Islet precursor cell (in vitro differentiated cells): ENCODE data around the gene FGF1.

Experiments used
- DNase-seq: peaks from one replicate; pipeline ENCODE4 v3.0.0-alpha.2; 2018

Gene FGF1

DNA sequence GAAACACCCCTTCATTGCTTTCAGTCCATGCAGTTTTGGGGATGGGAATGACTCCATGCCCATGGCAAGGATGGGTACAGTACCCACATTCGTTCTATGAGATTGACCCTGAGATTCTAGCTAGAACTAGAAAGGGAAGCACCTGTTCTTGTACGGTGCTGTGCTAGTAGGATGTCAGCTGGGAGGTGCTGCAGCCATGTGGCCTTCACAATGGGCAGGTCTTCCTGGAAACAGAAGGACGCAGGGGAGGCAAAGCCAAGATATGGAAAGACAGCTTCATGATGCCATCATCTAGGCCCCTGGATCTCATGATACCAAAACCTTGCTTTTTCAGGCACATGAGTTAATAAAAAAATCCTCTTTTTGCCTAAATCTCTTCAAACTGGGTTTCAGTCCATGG, 10.5 kb upstream of the FGF1 start:
- no peak for DNase-seq

DNA sequence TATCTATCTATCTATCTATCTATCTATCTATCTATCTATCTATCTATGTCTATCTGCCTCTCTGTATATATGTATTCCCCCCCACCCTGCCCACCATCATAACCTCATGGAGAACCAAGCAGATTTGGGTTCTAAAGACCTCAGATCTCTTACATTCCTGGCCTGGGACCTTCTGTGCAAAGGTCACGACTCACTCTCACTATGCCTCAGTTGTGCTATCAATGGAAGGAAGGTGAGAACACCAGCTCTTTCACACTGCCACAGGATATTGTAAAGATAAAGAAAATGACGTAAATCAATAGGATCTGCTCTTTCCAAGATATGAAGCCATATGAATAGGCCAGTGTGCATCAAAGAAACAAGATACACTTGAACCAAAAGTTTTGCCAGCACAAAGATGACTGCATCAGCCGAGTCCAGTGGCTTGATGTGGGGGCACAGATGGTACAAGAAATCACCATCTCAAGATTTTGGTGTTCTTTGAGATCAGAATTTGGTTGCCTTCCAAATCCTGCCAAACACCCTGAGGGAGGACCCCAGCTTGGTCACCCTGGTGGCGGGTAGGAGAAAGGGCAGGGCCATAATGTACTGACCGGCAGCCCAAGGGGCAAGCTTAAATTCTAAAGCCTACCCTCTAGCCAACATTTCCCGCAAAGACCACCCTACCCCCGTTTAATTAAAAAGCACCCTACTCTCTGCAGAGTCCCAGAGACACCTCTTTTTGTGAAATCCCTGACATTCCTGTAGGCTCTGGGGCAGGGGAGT, 8.4 kb upstream of the FGF1 start:
- DNase-seq: no peak

DNA sequence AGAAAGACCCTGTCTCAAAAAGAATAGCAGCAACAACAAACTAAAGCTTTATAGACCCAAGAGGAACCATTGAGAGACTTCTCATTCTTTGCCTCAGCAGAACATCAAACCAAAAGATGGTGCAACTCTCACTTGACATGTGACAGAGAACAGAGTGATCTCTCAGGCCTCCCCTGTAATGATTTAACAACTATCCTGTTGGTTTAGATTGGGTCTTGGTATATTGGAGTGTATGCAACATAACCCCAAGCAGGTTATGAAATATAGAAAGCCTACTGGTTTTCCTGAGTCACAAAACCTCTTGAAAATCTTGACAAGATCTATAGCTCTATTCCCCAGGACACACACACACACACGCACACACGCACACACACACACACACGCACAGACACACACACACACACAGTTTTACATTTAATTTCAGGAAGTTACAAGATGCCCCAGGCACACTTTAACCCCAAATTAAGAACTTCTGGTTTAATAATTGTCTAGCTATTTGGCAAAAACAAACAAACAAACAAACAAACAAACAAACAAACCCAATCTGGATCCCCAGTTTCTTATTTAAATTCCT, 6.5 kb upstream of the FGF1 start:
- DNase-seq: no peak

DNA sequence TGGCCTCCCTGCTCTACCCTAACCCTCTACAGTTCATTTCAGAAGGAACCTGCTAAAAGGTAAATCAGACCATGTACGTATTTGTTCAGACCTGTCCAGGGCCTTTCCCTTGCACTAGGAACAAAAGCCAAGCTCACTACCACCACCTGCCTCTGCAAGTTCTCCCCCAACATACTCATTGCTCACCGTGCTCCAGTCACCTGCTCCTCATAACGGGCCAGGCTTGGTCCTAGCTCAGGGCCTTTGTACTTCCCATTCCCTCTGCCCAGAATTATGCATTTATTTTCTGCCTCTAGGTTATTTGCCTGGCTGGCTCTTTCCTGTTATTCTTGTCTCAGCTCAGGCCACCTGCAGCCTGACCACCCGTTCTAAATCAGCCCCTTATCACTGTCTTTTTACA, 4.8 kb upstream of the FGF1 start:
- no peak for DNase-seq

DNA sequence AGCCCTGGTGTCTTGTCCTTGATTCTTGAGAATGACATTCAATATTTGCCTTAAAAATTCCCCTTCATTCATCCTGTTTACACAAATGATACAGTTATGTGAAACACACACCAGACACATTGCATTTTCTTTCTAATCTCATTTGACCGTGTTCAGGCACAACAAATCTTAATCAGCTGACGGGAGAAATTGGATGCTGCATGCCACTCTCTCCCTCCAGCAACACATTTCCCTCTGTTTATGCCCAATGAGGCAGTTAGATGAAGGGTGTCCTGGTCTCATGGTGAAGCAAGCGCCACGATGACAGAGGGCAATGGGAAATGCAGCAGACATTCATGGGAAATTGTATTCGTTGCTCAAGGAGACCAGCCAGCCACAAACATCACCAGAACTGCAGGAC, 3.2 kb upstream of the FGF1 start:
- no peak for DNase-seq

DNA sequence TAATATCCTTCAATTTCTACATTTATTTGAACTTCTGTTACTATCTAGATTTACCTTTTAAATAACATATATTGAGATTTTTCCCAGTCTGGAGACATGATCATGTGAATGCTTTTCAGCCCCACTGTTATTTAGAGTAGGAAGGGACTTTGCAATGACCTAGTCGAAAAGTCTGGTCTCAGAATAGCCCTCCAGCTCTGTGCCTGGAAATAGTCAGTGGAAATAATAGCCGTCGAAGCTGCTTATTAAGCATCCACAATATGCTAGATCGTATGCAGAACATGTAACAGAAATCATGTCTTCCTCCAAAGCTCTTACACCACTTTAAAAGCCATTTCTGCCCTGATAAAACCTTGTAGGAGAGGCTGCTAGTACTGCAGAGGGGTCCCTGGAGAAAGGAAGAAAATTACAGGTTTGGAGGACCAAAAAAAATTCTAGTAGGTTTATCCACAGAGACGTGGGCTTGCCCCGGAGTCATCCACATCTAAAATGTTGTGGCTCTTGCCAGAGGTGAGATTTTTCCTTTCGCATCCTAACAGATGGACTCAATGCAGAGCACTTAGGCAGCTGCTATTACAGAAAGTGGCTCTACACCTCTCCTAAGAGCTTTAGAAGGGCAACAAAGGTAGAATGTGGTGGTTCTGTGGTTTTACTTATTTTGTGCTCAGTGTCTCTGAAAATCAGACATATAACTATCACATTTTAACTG, 2.5 kb upstream of the FGF1 start:
- no peak for DNase-seq

DNA sequence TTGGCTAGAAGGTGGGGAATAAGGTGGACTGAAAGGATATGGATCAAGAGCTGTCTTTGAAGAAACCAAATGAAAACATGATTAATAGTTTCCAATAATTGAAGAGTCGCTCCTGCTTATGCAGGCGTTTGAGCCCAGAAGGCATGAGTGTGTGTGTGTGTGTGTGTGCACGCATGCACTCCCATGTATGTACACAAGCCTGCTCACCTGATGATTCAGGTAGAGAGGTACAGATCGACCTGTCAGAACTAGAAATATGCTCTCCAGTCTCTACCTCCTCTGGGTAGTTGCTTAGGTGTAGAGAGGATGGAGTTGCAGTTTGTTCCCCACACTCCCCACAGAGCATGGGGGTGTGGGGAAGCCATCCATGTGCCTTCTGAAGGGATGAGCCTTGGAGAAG, 1.1 kb upstream of the FGF1 start:
- no peak for DNase-seq

DNA sequence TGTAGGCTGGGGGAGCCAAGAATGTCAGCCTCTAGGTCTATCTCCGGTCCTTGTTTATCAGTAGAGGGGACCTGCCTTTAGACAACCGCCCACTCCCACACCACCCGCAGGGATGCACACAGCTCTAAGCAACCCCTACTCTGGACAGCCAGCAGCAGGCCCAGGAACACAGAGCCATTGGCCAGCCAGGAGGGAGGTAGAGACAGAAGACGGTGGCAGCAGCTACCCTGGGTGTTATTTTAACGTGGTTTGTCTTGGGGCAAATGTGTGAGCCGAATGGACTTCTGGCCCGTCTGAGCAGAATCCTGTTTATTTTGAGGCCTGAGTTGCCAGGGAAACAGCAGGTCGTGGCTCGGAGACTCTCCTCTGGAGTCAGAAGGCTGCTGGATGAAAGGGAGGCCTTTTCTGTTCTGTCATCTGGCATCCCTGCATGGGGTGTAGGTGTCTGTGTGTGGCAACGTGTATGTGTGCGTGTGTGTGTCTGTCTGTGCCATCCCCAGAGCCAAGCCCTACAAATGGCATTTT, 382 bp upstream of the FGF1 start:
- peak; percentile 85 for DNase-seq

DNA sequence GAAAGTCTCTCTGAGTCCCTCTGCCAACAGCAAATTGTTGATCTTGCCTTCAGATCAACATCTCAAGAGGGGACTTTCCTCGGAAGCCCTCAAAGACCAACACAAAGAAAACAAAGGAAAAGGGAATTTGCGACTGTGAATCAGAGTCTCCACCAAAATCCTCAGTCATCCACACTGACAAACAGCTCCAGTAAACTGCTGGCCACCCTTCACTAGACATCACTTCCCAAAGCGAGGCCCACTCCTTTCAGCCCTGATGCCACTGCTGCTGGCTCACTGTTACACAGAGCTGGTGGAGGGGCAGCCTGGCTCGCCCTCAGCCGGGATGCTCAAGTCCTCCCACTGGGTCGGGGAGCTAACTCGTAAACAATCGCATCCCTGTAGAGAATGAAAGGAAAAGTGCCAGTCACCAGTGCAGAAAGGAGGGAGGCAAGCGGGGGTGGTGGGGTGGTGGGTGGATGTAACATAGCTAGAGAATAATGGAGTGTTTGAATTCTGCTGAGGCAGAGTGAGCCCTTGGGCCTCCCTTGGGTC, 1.3 kb downstream of the FGF1 start:
- DNase-seq: peak; percentile 67

DNA sequence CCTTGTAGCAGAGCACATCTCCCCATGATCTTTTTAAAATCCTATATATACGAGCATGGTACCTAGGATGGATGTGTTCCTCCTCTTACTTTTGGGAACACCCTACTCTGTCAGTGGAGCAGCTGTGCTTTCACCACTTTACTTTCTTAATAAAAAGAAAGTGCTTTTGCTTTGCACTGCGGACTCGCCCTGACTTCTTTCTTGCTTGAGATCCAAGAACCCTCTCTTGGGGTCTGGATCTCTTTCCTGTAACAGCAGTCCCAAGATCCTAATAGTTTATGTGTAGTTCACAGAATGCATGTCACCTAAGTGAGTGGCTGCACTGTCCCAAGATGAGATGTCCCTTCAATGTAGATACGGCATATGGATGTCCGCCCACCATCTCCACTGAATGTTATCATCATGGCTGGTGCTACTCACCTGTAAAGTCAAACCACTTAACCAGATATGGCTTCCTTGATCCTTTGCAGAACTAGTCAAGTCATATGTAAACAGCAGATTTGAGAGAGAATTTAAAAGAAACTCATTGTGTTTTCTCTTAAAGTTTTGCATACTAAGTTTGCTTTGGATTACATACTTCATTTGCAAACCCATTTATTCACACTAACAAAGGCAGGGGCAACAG, 1.9 kb downstream of the FGF1 start:
- DNase-seq: peak; percentile 22

DNA sequence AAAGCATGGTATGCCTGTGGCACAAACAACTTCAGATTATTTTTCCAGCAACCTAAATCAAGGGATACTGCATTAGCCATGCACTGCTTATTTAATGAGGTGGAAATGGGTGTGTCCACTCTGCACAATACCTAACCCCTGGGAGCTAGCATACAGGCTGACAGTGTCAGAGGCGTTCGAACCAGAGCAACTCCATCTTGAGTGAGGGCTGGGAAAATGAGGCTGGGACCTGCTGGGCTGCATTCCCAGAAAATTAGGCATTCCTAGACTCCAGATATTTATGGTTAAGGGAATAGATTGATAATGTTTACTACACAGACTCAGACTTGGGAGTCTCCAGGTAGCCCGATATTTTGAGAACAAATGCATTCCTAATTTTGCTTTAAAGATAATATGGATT, 2.8 kb downstream of the FGF1 start:
- DNase-seq: peak; percentile 51

DNA sequence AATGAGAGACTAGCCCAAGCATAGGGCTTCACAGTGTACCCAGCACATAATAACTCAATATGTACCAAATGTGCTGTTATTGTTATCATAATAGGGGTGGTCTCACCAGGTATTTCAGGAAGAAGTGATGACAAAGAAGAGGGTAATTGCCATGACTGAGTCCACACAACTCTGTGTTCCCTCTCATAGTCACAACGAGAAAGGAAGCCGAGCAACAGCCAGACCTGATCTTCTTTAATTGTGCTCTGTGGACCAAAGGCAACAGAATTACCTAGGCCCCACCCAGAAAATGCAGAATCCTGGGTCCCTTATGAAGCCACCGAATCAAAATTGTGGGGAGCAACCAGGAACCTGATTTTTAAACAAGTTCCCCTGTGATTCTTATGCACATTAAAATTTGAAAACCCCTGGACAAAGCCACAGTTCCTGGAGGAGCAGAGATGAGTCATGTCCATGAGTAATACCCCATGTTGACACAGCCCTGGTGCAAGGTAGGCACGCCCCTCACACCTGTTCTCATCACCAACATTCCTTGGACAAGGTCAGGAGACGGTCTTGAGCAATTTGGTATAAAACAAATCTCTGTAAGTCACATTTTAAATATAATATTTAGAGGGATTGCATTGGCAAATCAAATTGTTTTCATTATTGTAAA, 5.2 kb downstream of the FGF1 start:
- peak; percentile 73 for DNase-seq

DNA sequence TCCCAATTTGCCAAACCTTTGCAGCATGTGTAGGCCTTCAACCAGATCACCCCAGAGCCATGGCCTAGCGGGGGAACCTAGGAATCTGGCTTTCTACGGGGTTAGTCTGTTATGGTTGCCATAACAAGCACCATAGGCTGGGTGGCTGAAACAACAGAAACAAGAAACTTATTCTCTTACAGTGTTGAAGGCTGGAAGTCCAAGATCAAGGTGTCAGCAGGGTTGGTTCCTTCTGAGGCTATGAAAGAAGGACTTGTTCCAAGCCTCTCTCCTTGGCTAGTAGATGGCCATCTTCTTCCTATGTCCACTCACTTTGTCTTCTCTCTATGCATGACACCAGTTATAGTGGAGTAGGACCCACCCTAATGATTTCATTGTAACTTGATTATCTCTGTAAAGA, 6.1 kb downstream of the FGF1 start:
- peak; percentile 8 for DNase-seq

DNA sequence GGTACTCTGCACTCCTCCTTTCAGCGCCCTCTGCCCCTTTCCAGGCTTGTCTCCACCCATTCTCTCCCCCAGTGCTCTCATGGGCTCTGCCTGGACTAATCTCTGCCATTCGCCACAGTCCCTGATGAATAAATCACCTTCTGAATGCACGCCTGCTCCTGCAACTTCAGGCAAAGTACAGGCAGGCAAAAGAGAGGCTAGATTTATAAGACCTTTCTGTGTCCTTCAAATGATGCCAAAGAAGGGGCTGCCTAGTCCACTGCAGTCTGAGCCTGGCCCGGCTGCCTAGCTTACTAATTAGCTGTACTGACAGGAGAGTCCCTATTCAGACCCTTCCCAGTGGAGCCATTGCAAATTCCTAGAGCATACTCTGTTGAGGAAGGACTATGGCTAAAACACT, 7.4 kb downstream of the FGF1 start:
- no peak for DNase-seq

DNA sequence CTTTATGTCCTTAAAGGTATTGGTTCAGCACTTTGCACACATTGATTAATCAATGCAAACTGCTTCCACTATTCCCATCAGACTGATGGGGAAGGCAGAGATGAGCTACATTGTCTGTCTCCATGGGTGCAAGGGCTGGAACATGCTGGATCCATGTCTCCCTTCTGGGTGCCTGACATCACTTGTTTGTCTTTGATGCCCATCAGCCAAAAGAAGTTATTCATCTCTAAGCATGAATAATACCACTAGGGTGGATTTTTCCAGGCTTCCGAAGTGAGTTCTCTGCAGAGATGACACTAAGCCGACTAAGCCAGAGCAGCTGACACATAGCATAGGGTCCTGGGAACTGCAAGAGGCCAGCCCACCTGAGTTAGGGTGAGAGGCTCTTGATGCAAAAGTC, 8.7 kb downstream of the FGF1 start:
- DNase-seq: no peak

DNA sequence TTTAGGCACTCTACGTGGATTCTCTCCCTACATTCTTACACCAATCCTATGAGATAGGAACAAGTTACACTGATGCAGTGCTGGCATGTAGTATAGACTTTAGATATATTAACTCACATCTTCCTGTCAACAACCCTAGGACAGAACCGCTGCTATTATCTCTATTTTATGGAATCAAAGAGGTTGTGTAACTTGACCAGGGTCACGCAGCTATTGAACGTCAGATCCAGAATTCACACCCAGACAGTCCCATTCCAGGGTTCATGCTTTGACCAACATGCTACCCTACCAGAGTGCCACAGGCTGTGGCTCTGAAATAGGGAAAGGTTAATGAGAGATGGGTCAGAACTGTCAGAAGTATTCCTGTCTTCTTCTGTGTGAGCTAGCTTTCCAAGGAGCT, 9.6 kb downstream of the FGF1 start:
- no peak for DNase-seq

DNA sequence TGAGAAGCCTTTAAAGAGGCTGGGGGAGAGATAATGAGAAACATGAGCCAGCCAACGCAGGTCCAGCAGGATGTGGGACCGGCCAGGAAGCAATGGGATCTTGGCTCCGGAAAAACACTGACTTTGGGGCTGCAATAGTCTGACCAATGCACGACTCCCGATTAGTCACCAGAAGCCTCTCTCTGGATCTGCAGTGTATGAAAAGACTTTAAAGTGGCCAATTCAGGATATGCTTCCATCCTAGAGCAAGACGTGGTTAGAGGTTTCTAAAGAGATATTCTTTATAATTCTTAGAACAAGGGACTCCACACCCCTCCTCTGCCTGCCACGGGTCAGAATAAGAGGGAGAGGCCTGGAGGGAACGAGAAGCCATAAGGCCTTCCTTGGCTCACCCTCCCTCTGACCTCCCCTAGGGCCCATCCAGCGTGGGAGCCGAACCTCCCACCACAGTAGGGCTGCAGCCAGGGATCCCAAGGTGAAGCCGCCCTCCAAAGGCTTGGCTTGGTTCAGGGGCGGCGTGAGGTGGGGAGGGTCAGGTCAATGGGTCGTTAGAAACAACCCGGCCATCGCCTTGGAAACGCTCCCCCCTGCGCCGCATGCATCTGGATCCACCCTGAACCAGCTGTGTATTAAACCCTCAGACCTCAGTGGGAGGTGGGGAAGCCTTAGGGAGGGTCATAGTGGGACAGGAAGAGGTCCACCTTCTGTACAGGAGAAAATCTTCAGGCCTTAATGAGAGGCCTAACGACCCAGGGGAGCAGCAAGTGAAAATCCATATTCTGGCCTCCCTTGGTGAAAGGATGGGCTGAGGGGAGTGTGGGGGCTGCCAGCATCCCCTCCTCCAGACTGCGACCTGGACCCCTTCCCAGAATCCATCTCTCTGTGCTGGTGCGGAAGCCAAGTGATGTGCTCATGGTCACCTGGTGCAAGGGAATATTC, 11.1 kb downstream of the FGF1 start:
- DNase-seq: no peak

DNA sequence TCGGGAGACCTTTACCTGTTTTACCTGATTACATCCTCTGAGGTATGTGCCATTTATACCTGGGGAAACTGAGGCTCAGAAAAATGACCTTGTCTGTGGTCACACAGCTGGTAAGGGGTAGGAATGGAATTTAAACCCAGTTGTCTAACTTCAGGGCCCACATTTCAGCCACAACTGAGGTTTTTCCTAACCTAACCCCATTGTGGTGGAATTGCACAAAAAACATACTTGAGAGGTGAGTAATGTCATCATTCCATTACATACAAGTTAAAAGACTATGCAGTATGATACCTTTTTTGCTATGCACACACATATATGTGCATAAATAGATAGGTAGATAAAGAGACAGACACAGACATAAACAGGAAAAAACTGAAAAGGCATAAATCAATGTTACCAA, 14.1 kb downstream of the FGF1 start:
- no peak for DNase-seq

DNA sequence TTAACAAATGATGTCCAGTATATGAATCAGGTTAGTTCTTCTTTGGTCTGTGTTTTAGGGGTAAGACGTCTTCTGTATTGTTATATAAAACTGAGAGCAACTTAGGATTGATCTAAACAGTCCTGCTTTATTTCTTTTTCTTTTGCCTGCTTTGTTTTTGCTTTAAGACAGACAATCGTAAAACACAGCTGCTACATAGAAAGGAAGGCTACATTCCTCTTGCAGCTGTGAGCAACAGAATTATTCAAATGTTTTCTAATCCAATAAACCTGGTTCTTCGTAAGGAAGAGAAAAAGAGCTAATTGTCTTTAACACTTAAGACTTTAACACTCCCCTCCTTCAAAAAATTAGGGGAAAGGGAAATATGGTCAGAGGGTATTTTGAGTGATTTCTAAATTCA, 14.6 kb downstream of the FGF1 start:
- no peak for DNase-seq

DNA sequence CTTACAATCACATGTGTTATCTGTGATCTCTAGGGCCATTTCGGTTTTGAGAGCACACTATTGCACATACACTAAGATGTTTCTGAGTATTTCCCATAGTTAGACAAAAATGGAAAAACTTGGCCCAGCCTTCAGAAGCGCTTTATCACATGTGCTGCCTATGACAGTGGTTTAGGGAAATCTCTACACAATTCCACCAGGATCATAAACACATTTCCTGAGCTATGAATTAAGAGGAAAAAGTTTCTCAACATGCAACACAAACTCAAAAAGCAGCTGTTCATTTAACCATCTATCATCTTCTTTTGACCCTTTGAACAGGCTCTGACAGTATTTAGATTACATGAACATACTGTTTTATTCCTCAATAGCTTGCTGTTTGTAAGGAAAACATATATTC, 15.1 kb downstream of the FGF1 start:
- no peak for DNase-seq

DNA sequence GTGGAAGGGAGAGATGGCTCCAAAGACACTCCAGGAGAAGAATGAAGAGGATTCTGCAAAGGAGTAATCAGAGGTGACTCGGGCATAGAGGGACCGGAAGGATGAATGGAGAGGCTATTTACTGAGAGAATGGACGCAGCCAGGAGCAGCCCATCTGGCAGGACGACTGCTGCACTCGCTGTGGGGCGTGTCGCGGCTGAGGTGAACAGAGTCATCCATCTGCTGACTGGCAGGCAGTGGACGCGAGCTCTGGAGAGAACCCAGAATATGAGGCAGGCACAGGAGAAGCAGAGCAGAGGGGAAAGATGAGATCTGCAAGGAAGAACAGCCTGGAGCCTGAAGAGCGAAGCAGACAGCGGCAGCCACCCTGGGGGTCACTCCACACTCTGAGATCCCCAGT, 16.4 kb downstream of the FGF1 start:
- DNase-seq: no peak

DNA sequence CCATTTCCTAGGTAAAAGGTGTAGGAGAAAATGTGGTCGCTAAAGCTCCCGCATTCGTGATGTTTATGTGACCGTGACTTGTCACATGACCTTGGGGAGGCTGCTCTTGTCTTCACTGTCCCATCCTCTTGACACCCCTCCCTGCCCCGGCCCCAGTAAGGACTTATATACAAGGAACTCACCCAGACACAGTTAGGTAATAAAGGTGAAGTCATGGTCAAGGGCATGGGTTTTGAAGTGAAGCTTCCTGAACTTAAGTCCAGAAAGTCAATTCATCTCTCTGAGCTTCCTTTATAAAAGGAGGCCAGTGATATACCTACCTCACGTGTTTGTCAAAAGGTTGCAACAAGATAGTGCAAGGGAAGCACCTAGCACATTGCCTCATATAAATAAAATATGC, 17.6 kb downstream of the FGF1 start:
- DNase-seq: no peak
